Liver (tissue), 3 donors: ENCODE data around the gene STXBP4.

Source experiments
- ATF3 ChIP-seq: IDR thresholded peaks from 2 replicates; pipeline ENCODE4 v1.6.1; 2016; ENCODE audit warnings: antibody characterized with exemption
- CTCF ChIP-seq: fragments of 150-350 bp; IDR thresholded peaks from 2 replicates; pipeline ENCODE4 v1.5.1; 2017; ENCODE audit warnings: improper control_type of control experiment, low read depth, low read length; ENCODE audit not compliant: missing input control
- FOXA1 ChIP-seq: IDR thresholded peaks from 2 replicates; pipeline ENCODE4 v1.6.1; 2016; ENCODE audit warnings: antibody characterized with exemption
- GABPA ChIP-seq, 2 donors: IDR thresholded peaks in 1 of 2; conservative IDR thresholded peaks in 1 of 2; 2 replicates each; pipeline ENCODE4 v1.6.1; 2016; ENCODE audit warnings: antibody characterized with exemption in 2 of 2, mild to moderate bottlenecking in 1 of 2, moderate library complexity in 1 of 2
- HNF4A ChIP-seq, 2 donors: conservative IDR thresholded peaks; 2 replicates each; pipeline ENCODE4 v1.6.1; 2016; ENCODE audit warnings: antibody characterized with exemption in 2 of 2, mild to moderate bottlenecking in 2 of 2
- JUND ChIP-seq, 2 donors: IDR thresholded peaks; 2 replicates each; pipeline ENCODE4 v1.6.1; 2016; ENCODE audit warnings: antibody characterized with exemption in 2 of 2
- RAD21 ChIP-seq, 2 donors: IDR thresholded peaks; 2 replicates each; pipeline ENCODE4 v1.6.1; 2016; ENCODE audit warnings: antibody characterized with exemption in 2 of 2, mild to moderate bottlenecking in 2 of 2
- TAF1 ChIP-seq: conservative IDR thresholded peaks from 2 replicates; pipeline ENCODE4 v1.6.1; 2016; ENCODE audit warnings: antibody characterized with exemption, mild to moderate bottlenecking
- YY1 ChIP-seq: IDR thresholded peaks from 2 replicates; pipeline ENCODE4 v1.6.1; 2016; ENCODE audit warnings: antibody characterized with exemption, mild to moderate bottlenecking
- TF ChIP-seq, protein P1 (sequence below): IDR thresholded peaks from 2 replicates; pipeline ENCODE4 v1.6.1; 2016; ENCODE audit warnings: antibody characterized with exemption, mild to moderate bottlenecking
- TF ChIP-seq, protein P2 (sequence below): IDR thresholded peaks from 2 replicates; pipeline ENCODE4 v1.6.1; 2016; ENCODE audit warnings: antibody characterized with exemption
- TF ChIP-seq, protein P3 (sequence below): IDR thresholded peaks from 2 replicates; pipeline ENCODE4 v1.6.1; 2016; ENCODE audit warnings: antibody characterized with exemption
- donor health status: healthy.
- donor health status: healthy.

- TF ChIP-seq, protein P1, sequence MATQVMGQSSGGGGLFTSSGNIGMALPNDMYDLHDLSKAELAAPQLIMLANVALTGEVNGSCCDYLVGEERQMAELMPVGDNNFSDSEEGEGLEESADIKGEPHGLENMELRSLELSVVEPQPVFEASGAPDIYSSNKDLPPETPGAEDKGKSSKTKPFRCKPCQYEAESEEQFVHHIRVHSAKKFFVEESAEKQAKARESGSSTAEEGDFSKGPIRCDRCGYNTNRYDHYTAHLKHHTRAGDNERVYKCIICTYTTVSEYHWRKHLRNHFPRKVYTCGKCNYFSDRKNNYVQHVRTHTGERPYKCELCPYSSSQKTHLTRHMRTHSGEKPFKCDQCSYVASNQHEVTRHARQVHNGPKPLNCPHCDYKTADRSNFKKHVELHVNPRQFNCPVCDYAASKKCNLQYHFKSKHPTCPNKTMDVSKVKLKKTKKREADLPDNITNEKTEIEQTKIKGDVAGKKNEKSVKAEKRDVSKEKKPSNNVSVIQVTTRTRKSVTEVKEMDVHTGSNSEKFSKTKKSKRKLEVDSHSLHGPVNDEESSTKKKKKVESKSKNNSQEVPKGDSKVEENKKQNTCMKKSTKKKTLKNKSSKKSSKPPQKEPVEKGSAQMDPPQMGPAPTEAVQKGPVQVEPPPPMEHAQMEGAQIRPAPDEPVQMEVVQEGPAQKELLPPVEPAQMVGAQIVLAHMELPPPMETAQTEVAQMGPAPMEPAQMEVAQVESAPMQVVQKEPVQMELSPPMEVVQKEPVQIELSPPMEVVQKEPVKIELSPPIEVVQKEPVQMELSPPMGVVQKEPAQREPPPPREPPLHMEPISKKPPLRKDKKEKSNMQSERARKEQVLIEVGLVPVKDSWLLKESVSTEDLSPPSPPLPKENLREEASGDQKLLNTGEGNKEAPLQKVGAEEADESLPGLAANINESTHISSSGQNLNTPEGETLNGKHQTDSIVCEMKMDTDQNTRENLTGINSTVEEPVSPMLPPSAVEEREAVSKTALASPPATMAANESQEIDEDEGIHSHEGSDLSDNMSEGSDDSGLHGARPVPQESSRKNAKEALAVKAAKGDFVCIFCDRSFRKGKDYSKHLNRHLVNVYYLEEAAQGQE = no peak
- TF ChIP-seq JUND (IDR thresholded peaks at IDR 0.05) (no peak), CTCF (no peak), RAD21 (IDR thresholded peaks at IDR 0.05) (no peak), YY1 (no peak), GABPA (IDR thresholded peaks at IDR 0.05 in 1 of 2, conservative IDR thresholded peaks at IDR 0.05 in 1 of 2) (no peak), FOXA1 (no peak), ATF3 (no peak), HNF4A (conservative IDR thresholded peaks at IDR 0.05) (no peak), TAF1 (no peak)
- TF ChIP-seq, protein P2, sequence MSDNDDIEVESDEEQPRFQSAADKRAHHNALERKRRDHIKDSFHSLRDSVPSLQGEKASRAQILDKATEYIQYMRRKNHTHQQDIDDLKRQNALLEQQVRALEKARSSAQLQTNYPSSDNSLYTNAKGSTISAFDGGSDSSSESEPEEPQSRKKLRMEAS = no peak
- TF ChIP-seq, protein P3, sequence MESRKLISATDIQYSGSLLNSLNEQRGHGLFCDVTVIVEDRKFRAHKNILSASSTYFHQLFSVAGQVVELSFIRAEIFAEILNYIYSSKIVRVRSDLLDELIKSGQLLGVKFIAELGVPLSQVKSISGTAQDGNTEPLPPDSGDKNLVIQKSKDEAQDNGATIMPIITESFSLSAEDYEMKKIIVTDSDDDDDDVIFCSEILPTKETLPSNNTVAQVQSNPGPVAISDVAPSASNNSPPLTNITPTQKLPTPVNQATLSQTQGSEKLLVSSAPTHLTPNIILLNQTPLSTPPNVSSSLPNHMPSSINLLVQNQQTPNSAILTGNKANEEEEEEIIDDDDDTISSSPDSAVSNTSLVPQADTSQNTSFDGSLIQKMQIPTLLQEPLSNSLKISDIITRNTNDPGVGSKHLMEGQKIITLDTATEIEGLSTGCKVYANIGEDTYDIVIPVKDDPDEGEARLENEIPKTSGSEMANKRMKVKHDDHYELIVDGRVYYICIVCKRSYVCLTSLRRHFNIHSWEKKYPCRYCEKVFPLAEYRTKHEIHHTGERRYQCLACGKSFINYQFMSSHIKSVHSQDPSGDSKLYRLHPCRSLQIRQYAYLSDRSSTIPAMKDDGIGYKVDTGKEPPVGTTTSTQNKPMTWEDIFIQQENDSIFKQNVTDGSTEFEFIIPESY = no peak
Observed at GRCh38 chr17:55208078-55208812, 239.7 kb downstream of the STXBP4 start.
